Breast epithelium (tissue), 3 donors: Measurements from ENCODE around the gene YIPF6.

Experiments used
- CTCF ChIP-seq, 3 donors: fragments of 450-650 bp; IDR thresholded peaks; one replicate each; pipeline ENCODE4 v1.5.1; 2016 to 2017; ENCODE audit warnings: antibody characterized with exemption in 3 of 3, mild to moderate bottlenecking in 3 of 3, moderate library complexity in 3 of 3
- POLR2A ChIP-seq: fragments of 450-650 bp; IDR thresholded peaks from one replicate; pipeline ENCODE4 v1.6.1; 2016; ENCODE audit warnings: antibody characterized with exemption, mild to moderate bottlenecking, moderate library complexity
- POLR2AphosphoS5 ChIP-seq, 3 donors: sonication (generic); formaldehyde crosslinking; IDR thresholded peaks; one replicate each; pipeline ENCODE4 v1.6.1; 2017; ENCODE audit warnings: antibody characterized with exemption in 3 of 3

- TF ChIP-seq POLR2AphosphoS5 (IDR thresholded peaks at IDR 0.05) (no peak), CTCF (IDR thresholded peaks at IDR 0.05) (no peak), POLR2A (no peak)
These were observed 9.9 kb downstream of the YIPF6 start for GRCh38 chrX:68508799-68509198.
